Measurements from ENCODE around the gene LINGO1. TPM values are rescaled to one million over a fixed set of nuclear protein-coding genes. Genes with fewer than 3 reads are reported as not detected.

LINGO1 gene
- total RNA-seq, 2 donors from 2014 or later, result not detected

DNA sequence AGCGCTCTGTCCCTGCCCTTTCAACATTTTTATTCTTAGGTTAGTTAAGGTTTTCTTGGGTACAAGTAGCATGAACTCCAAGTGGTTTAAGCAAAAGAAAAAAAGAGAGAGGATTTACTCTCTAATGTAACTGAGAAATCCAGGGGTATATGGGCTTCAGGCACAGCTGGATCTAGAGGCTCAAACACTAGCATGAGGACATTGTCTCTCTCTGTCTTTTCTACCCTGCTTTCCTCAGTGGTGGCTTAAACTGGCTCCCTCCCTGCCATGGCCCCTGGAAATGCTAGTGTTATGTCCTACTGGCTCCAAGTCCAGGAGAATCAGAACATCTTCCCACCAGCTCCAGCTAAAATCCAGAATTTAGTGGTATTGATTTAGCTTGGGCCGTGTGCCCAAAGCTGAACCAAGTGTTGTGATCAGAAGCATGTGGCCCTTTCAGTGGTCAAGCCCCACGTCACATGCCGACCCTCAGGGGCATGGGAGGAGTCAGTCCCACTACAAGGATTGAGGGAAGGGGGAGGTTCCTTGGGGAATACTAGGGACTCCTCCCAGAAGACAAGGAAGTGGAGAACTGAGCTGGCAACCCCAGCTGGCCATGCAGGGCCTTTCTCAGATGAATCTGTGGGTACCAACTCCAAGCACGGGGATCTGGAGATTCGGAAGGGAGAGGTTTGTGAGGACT, 58.0 kb downstream of the LINGO1 start:
- ATAC-seq (replicated peaks), result no peak
- Mint-ChIP-seq H3K4me3 (no peak overlapping the region), H3K4me1 (peaks cover 5% of the 10 kb centered on the region), H3K27ac (no peak overlapping the region), H3K27me3 (peaks cover 10% of the 10 kb centered on the region), H3K36me3 (ENCODE audit: low read depth) (no peaks in the 10 kb centered on the region), H3K9me3 (no peaks in the 10 kb centered on the region)

DNA sequence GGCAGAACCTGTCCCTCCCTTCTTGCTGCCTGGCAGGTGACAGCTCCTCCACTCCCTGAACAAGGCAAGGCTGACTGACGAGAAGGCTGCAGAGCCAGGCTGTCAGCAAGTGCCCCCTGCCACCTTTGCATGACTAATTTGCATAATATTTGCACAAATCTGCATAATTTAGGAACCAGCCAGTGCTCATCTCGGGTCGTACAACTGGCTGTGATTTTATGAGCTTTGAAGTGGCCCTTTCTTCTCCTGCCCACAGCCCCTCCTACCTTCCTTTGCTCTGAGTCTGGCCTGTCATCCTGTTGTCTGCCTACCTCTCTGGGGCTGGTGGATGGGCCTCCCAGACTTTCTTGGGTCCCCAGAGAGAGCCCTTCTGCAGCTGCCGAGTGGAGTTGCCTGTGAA, 58.9 kb downstream of the LINGO1 start:
- Mint-ChIP-seq H3K4me3 (no peak overlapping the region), H3K36me3 (ENCODE audit: low read depth) (no peaks in the 10 kb centered on the region), H3K27me3 (peaks cover 10% of the 10 kb centered on the region), H3K4me1 (peaks cover 6% of the 10 kb centered on the region), H3K27ac (no peak overlapping the region), H3K9me3 (no peaks in the 10 kb centered on the region)
- ATAC-seq (replicated peaks), result no peak

DNA sequence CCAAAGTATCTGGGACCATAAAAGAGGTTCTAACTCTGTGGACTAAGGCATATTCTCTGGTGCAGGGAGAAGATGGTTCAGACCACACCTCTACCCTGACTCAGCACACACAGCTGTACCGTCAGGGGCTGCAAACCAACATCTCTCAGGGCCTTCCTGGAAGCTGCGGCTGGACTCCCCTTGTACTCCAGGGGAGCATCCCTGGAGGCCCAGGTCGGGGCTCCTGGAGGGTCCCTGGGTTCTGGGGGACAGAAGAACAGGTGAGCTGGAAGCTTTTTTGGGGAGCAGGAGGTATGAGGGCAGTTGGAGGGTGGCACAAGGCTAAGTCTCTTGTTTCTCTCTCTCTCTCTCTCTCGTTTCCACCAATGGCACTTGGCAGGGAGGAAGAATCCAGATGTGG, 60.5 kb downstream of the LINGO1 start:
- no peaks in the 10 kb centered on the region for H3K36me3 Mint-ChIP-seq (ENCODE audit: low read depth)
- ATAC-seq (replicated peaks), result no peak
- H3K27ac Mint-ChIP-seq, result no peak overlapping the region
- peaks cover 6% of the 10 kb centered on the region for H3K4me1 Mint-ChIP-seq
- H3K4me3 Mint-ChIP-seq, result no peak overlapping the region
- peaks cover 10% of the 10 kb centered on the region for H3K27me3 Mint-ChIP-seq
- no peaks in the 10 kb centered on the region for H3K9me3 Mint-ChIP-seq

DNA sequence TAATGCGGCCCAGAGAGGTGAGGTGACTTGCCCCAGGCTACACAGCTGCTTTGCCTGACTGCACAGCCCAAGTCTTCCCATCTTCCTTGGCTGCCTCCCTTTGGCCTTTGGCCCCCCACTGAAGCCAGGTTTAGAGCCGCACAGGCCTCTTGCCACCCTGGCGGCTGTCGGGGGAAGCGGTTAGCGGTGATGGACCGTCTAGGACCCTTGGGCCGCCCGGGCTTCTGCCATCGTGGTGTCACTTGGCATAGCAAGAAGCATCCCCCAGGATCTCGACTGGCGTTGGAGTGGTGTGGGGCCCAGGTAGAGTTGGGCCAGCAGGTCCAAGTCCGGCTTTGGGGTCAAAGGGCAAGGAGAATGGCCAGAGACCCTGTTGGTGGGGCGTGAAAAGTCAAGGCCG, 61.0 kb downstream of the LINGO1 start:
- ATAC-seq (replicated peaks), result no peak
- Mint-ChIP-seq H3K27me3 (peaks cover 10% of the 10 kb centered on the region), H3K36me3 (ENCODE audit: low read depth) (no peaks in the 10 kb centered on the region), H3K9me3 (no peaks in the 10 kb centered on the region), H3K27ac (no peak overlapping the region), H3K4me1 (peaks cover 6% of the 10 kb centered on the region), H3K4me3 (no peak overlapping the region)

DNA sequence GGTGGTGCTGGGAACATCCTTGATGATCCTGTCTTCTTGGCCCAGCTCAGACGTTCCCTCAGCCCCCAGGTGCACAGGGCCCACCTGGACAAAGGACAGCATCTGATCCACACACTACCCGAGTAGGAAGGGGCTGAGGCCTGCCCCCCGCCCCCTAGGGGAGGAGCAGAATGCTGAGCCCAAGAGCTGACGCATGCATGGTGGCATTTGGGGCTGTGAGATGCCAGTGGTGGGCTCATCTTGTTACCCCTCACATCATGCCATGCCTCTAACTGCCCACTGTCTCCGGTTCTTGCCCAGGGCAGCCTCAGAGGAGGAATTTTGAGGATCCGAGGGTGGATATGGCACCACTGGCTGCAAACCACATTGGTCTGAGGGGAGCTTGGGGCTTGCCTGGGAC, 61.5 kb downstream of the LINGO1 start:
- H3K4me1 Mint-ChIP-seq, result peaks cover 6% of the 10 kb centered on the region
- no peak for ATAC-seq (replicated peaks)
- no peaks in the 10 kb centered on the region for H3K36me3 Mint-ChIP-seq (ENCODE audit: low read depth)
- H3K27me3 Mint-ChIP-seq, result peaks cover 10% of the 10 kb centered on the region
- H3K27ac Mint-ChIP-seq, result no peak overlapping the region
- no peaks in the 10 kb centered on the region for H3K9me3 Mint-ChIP-seq
- no peak overlapping the region for H3K4me3 Mint-ChIP-seq

DNA sequence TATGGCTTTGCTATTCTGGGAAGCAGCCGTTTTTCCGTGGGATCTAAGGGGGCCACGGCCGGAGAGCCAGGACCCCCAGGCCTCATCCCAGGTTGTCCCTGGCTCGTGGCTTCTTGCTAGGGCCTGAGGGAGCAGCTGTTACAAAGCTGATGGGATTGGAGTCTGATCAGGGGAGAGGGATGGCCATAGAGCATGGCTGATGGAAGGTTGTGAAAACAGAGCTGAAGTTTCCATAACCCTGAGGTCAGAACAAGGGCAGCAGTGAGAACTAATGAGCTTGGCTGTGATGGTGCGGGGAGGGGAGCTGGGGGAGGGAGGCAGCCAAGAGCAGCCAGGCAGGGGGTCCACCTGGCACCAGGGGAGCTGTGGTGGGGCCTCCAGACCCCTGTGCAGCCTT, 63.0 kb downstream of the LINGO1 start:
- no peak overlapping the region for H3K27ac Mint-ChIP-seq

DNA sequence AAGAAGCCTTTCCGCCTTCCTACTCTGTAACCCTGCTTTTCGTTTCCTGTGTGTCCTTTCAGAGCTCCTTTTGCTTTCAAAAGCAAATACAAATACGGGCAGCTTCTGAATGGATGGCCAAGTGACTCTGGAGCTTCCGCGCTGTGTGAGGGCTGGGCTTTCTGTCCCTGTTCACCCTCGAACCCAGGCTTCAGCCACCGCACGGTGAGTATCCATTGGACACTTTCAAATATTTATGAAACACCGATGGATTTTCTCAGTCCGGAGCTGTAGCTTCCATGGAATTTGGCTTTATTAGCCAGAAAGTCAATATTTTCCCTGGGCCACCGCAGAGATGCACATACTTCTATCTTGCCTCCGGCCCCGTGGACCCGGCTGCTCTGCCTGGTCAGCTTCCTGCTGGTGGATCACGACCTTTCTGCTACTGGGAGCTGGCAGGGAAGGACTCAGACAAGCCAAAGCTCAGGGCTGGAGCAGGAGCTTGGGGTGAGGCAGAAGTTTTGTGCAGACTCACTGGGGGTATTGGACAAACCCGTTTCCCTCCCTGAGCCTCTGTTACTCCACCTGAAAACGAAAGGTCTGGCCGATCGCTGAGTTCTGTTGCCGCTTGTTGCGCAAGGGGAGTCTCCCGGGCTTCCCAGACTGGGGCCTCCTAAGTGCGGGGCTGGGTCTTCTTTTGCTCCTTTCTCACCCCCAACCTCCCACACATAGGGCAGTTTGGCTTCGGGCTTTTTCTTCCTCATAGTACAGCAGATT, 63.6 kb downstream of the LINGO1 start:
- Mint-ChIP-seq H3K4me1 (peaks cover 6% of the 10 kb centered on the region), H3K27ac (no peak overlapping the region), H3K36me3 (ENCODE audit: low read depth) (no peaks in the 10 kb centered on the region), H3K4me3 (no peak overlapping the region), H3K27me3 (peaks cover 10% of the 10 kb centered on the region), H3K9me3 (no peaks in the 10 kb centered on the region)
- no peak for ATAC-seq (replicated peaks)

More for the DNA sequence above, 63.0 kb downstream of the LINGO1 start:
- ATAC-seq (replicated peaks), result no peak
- Mint-ChIP-seq H3K4me3 (no peak overlapping the region), H3K4me1 (peaks cover 6% of the 10 kb centered on the region), H3K36me3 (ENCODE audit: low read depth) (no peaks in the 10 kb centered on the region), H3K27me3 (peaks cover 10% of the 10 kb centered on the region), H3K9me3 (no peaks in the 10 kb centered on the region)

DNA sequence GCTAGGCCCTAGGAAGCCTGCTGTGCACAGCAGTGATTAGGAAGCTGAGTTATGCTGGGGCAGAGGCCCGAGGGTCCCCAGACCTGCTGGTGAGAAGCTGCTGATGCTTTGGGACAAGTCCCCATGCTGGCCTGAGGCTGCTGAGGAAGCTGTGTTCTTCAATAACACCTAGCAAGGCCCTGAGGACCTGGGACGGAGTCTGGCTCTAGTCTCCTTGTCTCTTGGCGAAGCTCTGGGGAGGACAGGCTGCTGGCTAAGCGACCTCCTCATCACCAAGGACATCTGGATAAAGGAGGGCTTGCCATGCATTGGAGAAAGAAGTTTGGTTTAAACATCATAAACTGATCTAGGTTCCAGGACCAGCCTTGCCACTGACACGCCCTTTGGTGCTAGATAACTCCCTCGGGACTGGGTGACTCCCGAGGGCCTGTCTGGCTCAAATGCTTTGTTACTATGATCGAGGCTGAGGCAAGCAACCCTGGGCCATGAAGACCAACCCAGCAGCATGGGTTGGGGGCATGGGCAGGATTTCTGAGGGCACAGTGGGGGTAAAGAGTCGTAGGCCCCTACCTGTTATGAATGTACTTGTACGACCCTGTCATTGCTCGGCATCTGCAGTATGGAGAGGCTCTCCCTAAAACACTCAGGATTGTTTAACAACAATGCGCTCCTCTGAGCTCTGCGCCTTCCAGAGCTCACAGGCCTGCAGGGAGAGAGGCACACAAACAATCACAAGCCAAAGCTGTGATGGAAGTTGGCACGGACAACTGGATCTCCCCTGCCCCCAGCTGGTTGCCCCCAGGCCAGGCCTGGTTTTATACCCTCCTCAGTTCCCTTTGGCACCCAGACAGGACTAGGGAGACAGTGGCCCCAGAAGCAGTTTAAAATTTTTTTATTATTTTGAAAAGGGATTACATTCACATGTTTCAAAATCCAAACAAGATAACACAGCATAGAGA, 64.4 kb downstream of the LINGO1 start:
- H3K4me3 Mint-ChIP-seq, result no peak overlapping the region
- no peak overlapping the region for H3K27ac Mint-ChIP-seq
- ATAC-seq (replicated peaks), result no peak
- H3K4me1 Mint-ChIP-seq, result peaks cover 6% of the 10 kb centered on the region
- no peaks in the 10 kb centered on the region for H3K36me3 Mint-ChIP-seq (ENCODE audit: low read depth)
- H3K9me3 Mint-ChIP-seq, result no peaks in the 10 kb centered on the region
- peaks cover 9% of the 10 kb centered on the region for H3K27me3 Mint-ChIP-seq

DNA sequence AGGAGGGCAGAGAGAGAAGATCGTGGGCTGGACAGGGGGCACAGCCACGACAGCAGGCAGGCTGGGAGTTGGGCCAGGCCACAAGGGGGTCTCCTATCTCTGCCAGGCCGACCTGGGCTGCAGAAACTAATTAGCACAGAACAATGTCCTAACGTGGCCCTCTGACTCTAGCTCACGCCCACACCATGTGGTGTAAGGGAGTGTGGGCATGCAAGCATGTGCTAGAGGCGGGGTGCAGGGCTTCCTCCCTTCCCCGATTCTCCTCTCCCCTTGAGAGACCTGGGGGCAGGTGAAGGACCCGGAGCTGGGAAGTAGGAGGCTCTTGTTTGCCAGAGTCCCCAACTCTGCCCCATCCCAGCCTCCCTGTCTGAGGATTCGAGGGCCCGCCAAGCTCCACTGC, 65.5 kb downstream of the LINGO1 start:
- Mint-ChIP-seq H3K27ac (no peak overlapping the region), H3K9me3 (no peaks in the 10 kb centered on the region), H3K4me3 (no peak overlapping the region), H3K36me3 (ENCODE audit: low read depth) (no peaks in the 10 kb centered on the region), H3K27me3 (peaks cover 4% of the 10 kb centered on the region), H3K4me1 (peaks cover 6% of the 10 kb centered on the region)
- no peak for ATAC-seq (replicated peaks)

DNA sequence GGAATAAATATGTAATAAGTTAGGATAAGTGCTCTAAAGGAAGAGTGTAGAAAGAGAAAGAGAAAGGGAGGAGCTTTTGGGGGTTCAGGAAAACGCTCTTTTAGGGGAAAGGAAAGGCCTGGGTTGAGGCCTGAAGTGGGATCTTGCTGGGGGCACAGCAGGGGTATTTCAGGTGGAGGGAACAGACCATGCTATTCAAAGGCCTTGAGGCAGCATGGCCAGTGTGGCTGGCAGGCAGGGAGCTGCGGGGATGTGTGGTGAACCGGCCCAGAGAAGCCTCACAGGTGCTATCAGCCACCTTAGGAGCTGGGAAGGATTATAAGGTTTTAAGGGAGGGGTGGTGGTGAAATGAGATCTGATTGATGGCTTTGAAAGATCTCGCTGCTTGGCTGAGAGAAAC, 66.6 kb downstream of the LINGO1 start:
- no peak overlapping the region for H3K27ac Mint-ChIP-seq
- H3K4me3 Mint-ChIP-seq, result no peak overlapping the region
- no peaks in the 10 kb centered on the region for H3K36me3 Mint-ChIP-seq (ENCODE audit: low read depth)
- peaks cover 6% of the 10 kb centered on the region for H3K4me1 Mint-ChIP-seq
- ATAC-seq (replicated peaks), result no peak
- peaks cover 9% of the 10 kb centered on the region for H3K27me3 Mint-ChIP-seq
- H3K9me3 Mint-ChIP-seq, result no peaks in the 10 kb centered on the region

DNA sequence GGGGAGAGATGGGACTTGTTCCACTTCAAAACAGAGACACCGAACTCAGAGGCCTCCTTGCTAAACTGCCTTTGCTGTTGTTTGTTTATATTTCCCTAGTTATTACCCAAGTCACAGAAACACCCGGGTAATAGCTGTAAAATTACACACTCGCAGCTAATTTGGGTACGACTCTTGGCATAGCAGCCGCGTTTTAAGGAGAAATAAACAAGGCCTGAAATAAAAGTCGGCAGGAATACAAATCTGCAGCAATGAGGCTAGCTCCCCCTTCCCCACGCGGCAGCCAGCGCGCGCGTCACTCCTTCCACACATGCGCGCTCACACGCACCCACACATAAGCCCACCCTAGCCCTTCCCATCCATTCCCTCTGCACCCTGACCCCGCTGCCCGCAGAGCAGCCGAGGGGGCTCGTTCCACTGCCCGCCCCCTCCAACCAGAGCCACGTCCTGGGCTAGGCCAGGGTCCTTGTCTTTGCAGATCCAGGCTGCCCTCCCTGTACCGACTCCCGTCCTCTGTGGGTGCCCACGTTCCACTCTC, 67.3 kb downstream of the LINGO1 start:
- H3K4me1 Mint-ChIP-seq, result peaks cover 6% of the 10 kb centered on the region
- no peak for ATAC-seq (replicated peaks)

DNA sequence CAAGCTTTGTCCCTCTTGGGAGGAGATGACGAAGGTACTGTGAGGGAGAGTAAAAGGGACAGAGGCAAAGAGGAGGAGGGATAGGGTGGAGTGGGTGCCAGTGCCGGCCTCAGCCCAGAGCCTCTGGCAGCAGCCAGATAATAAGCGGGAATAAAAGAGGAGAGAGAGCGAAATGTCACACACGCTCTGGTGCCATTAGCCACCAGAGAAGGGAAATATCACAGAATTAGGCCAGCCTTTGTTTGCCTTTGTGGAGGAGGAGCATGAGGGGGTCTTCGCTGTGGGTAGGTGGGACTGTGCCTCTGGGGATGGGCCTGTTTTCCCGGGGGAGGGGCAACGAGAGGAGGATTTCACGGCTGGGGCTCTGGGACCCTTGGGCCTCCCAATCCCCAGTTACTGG, 67.8 kb downstream of the LINGO1 start:
- H3K27ac Mint-ChIP-seq, result no peak overlapping the region
- H3K4me1 Mint-ChIP-seq, result peaks cover 4% of the 10 kb centered on the region
- no peak overlapping the region for H3K4me3 Mint-ChIP-seq
- H3K36me3 Mint-ChIP-seq (ENCODE audit: low read depth), result no peaks in the 10 kb centered on the region
- H3K27me3 Mint-ChIP-seq, result peaks cover 6% of the 10 kb centered on the region
- no peaks in the 10 kb centered on the region for H3K9me3 Mint-ChIP-seq
- ATAC-seq (replicated peaks), result no peak

More for the DNA sequence above, 67.3 kb downstream of the LINGO1 start:
- H3K27me3 Mint-ChIP-seq, result peaks cover 9% of the 10 kb centered on the region
- no peaks in the 10 kb centered on the region for H3K36me3 Mint-ChIP-seq (ENCODE audit: low read depth)
- no peak overlapping the region for H3K27ac Mint-ChIP-seq
- no peak overlapping the region for H3K4me3 Mint-ChIP-seq
- H3K9me3 Mint-ChIP-seq, result no peaks in the 10 kb centered on the region

DNA sequence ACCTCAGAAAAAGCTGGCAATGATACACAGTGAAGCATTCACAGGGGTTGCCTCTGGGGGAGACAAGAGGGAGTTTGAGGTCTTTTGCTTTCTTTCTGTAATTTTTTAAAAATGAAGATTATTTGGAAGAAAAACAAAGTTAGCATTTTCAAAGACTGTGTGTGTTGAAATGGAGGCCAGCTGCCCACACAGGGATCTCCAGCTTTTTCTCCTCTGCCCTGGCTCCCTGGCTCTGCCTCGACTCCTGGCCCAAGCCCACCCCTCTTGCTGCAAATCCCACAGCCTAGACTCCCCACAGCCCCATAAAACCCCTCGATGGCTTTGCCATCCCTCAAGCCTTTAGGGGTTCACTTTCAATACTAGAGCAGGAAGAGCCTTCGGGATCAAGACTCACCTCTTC, 68.4 kb downstream of the LINGO1 start:
- Mint-ChIP-seq H3K4me1 (no peaks in the 10 kb centered on the region), H3K27me3 (peaks cover 6% of the 10 kb centered on the region), H3K9me3 (no peaks in the 10 kb centered on the region), H3K36me3 (ENCODE audit: low read depth) (no peaks in the 10 kb centered on the region), H3K27ac (no peak overlapping the region), H3K4me3 (no peak overlapping the region)
- no peak for ATAC-seq (replicated peaks)

DNA sequence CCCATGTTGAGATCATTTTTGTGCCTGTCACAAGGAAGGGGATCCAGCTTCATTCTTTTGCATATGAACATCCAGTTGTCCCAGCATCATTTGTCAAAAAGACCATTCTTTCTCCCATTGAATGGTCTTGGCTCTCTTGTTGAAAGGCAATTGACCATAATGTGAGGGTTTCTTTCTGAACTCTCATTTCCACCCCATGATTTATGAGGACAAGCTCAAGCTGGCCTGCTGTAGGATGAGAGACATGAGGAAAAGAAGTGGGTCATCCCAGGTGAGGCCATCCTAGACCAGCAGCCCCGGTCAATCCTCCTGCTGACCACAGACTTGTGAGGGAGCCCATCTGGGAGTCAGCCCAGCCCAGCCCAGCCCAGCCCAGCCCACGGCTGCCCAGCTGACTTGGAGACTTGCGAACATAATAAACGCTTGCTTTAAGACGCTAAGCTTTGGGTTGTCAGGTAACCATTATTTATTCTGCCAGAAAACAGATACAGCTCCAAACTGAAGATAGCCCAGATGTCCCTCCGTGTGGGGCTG, 69.0 kb downstream of the LINGO1 start:
- Mint-ChIP-seq H3K9me3 (no peaks in the 10 kb centered on the region), H3K4me1 (no peaks in the 10 kb centered on the region), H3K27me3 (peaks cover 6% of the 10 kb centered on the region)

More for the DNA sequence above, 69.0 kb downstream of the LINGO1 start:
- Mint-ChIP-seq H3K4me3 (no peak overlapping the region), H3K36me3 (ENCODE audit: low read depth) (no peaks in the 10 kb centered on the region), H3K27ac (no peak overlapping the region)
- ATAC-seq (replicated peaks), result no peak

Measured in activated T-helper 17 cell treated with anti-CD3 and anti-CD28 coated beads, Interleukin-2, amount 50 U/mL, for 72 hours (primary cell).